Measurements from ENCODE around the gene RTL1. TPM values are rescaled to one million over a fixed set of nuclear protein-coding genes. Genes with fewer than 3 reads are reported as not detected.

RTL1 gene
- total RNA-seq, 6 experiments from 2014 or later, result not detected

Small RNAs within 50 kb of the gene (microRNA-seq; reads per million reads assigned to microRNA genes)
- 7,046 reads per million, percentile 92 among the genes with 10 or more reads in this experiment for gene MIR127
- gene MIR136, result 179 reads per million, percentile 57 among the genes with 10 or more reads in this experiment
- gene MIR337, result 3,816 reads per million, percentile 87 among the genes with 10 or more reads in this experiment
- 5,200 reads per million, percentile 90 among the genes with 10 or more reads in this experiment for gene MIR370
- gene MIR431, result 3,411 reads per million, percentile 86 among the genes with 10 or more reads in this experiment
- gene MIR432, result 2,420 reads per million, percentile 82 among the genes with 10 or more reads in this experiment
- 712 reads per million, percentile 72 among the genes with 10 or more reads in this experiment for gene MIR433
- 3,828 reads per million, percentile 88 among the genes with 10 or more reads in this experiment for gene MIR493
- gene MIR665, result 285 reads per million, percentile 62 among the genes with 10 or more reads in this experiment

Other genes starting within 250 kb of the RTL1 start
- not detected for gene DLK1, start 176.8 kb downstream of the RTL1 start, total RNA-seq (2021; fragmentation: NEBNext Ultra II Directional; extraction: Animal tissue kit (Norgen Biotek cat#: 25700))
- gene MEG3, start 77.6 kb downstream of the RTL1 start, total RNA-seq (2021; fragmentation: NEBNext Ultra II Directional; extraction: Animal tissue kit (Norgen Biotek cat#: 25700)), result 100 to 1,000 TPM; 151 to 262 (median 250) TPM